H9 (cell line): ENCODE measurements around the gene BRMS1L. TPM values are rescaled to one million over a fixed set of nuclear protein-coding genes. Genes with fewer than 3 reads are reported as not detected.

ENCODE experiments used
- DNase-seq: peaks from one replicate; pipeline ENCODE4 v3.0.0-alpha.2; 2017
- H2AFZ ChIP-seq: one replicate; pipeline ENCODE4 v1.6.1; 2013; ENCODE audit warnings: mild to moderate bottlenecking, low read length, control low read depth, moderate library complexity
- H2AK5ac ChIP-seq: 2 replicates; pipeline ENCODE4 v1.6.1; 2013; ENCODE audit warnings: low read length, control low read depth, mixed read lengths; ENCODE audit not compliant: insufficient read length
- H2BK120ac ChIP-seq: one replicate; pipeline ENCODE4 v1.6.1; 2013; ENCODE audit warnings: low read depth, mild to moderate bottlenecking, low read length, control low read depth, inconsistent platforms; ENCODE audit not compliant: poor library complexity, severe bottlenecking
- H2BK12ac ChIP-seq: 2 replicates; pipeline ENCODE4 v1.6.1; 2013; ENCODE audit warnings: low read length, control low read depth, mixed read lengths, low read depth; ENCODE audit not compliant: insufficient read length
- H2BK15ac ChIP-seq: 2 replicates; pipeline ENCODE4 v1.6.1; 2013; ENCODE audit warnings: low read depth, low read length, control low read depth
- H2BK20ac ChIP-seq: one replicate; pipeline ENCODE4 v1.6.1; 2013; ENCODE audit warnings: low read depth, mild to moderate bottlenecking, low read length, control low read depth, inconsistent platforms; ENCODE audit not compliant: poor library complexity, severe bottlenecking
- H2BK5ac ChIP-seq: 2 replicates; pipeline ENCODE4 v1.6.1; 2013; ENCODE audit warnings: low read length, control low read depth, mixed read lengths; ENCODE audit not compliant: insufficient read length
- H3K14ac ChIP-seq: 2 replicates; pipeline ENCODE4 v1.6.1; 2013; ENCODE audit warnings: low read length, control low read depth; ENCODE audit not compliant: insufficient read depth
- H3K18ac ChIP-seq: 2 replicates; pipeline ENCODE4 v1.6.1; 2013; ENCODE audit warnings: low read depth, mild to moderate bottlenecking, mixed read lengths, low read length, control low read depth; ENCODE audit not compliant: insufficient read length
- H3K23ac ChIP-seq: 2 replicates; pipeline ENCODE4 v1.6.1; 2013; ENCODE audit warnings: low read length, control low read depth, mixed read lengths, low read depth; ENCODE audit not compliant: insufficient read length
- H3K23me2 ChIP-seq: 2 replicates; pipeline ENCODE4 v1.6.1; 2013; ENCODE audit warnings: low read depth, mild to moderate bottlenecking, mixed read lengths, low read length, control low read depth; ENCODE audit not compliant: insufficient read length, poor library complexity, severe bottlenecking
- H3K27ac ChIP-seq: 2 replicates; pipeline ENCODE4 v1.5.1; 2013; ENCODE audit warnings: low read length, control low read depth, mixed read lengths, low read depth; ENCODE audit not compliant: insufficient read length
- H3K27me3 ChIP-seq: 2 replicates; pipeline ENCODE4 v1.6.1; 2013; ENCODE audit warnings: low read length, control low read depth, inconsistent platforms; ENCODE audit not compliant: insufficient read depth
- H3K4ac ChIP-seq: 2 replicates; pipeline ENCODE4 v1.6.1; 2013; ENCODE audit warnings: low read depth, mild to moderate bottlenecking, control low read depth, inconsistent platforms, low read length, moderate library complexity
- H3K4me1 ChIP-seq: 2 replicates; pipeline ENCODE4 v1.6.1; 2013; ENCODE audit warnings: low read length, control low read depth, inconsistent platforms; ENCODE audit not compliant: insufficient read depth
- H3K4me2 ChIP-seq: 2 replicates; pipeline ENCODE4 v1.6.1; 2013; ENCODE audit warnings: low read length, control low read depth, mixed read lengths; ENCODE audit not compliant: insufficient read length, insufficient read depth
- H3K56ac ChIP-seq: 2 replicates; pipeline ENCODE4 v1.6.1; 2013; ENCODE audit warnings: low read depth, mild to moderate bottlenecking, mixed read lengths, low read length, control low read depth; ENCODE audit not compliant: insufficient read length
- H3K79me1 ChIP-seq: 2 replicates; pipeline ENCODE4 v1.6.1; 2013; ENCODE audit warnings: low read depth, mild to moderate bottlenecking, moderate library complexity, low read length, control low read depth, inconsistent platforms; ENCODE audit not compliant: insufficient read depth, poor library complexity, severe bottlenecking
- H3K79me2 ChIP-seq: 2 replicates; pipeline ENCODE4 v1.6.1; 2013; ENCODE audit warnings: low read length, control low read depth, inconsistent platforms; ENCODE audit not compliant: insufficient read depth
- H3K9ac ChIP-seq: 2 replicates; pipeline ENCODE4 v1.6.1; 2013; ENCODE audit warnings: low read length, control low read depth, mixed read lengths; ENCODE audit not compliant: insufficient read length; ENCODE audit errors: extremely low read depth
- H3K9me3 ChIP-seq: one replicate; pipeline ENCODE4 v1.6.1; 2013; ENCODE audit warnings: low read depth, low read length, inconsistent platforms; ENCODE audit not compliant: control insufficient read depth
- H3T11ph ChIP-seq: one replicate; pipeline ENCODE4 v1.6.1; 2013; ENCODE audit warnings: mild to moderate bottlenecking, low read length, control low read depth, inconsistent platforms
- H4K20me1 ChIP-seq: one replicate; pipeline ENCODE4 v1.6.1; 2013; ENCODE audit not compliant: control insufficient read depth, insufficient read length, insufficient read depth
- H4K5ac ChIP-seq: 2 replicates; pipeline ENCODE4 v1.6.1; 2013; ENCODE audit warnings: low read depth, mild to moderate bottlenecking, mixed read lengths, low read length, control low read depth; ENCODE audit not compliant: insufficient read length
- H4K8ac ChIP-seq: replicated peaks from 2 replicates; pipeline ENCODE4 v1.6.1; 2013; ENCODE audit warnings: low read length, control low read depth, mixed read lengths, low read depth; ENCODE audit not compliant: insufficient read length
- H4K91ac ChIP-seq: 2 replicates; pipeline ENCODE4 v1.6.1; 2013; ENCODE audit warnings: low read depth, mild to moderate bottlenecking, moderate library complexity, mixed read lengths, low read length, control low read depth; ENCODE audit not compliant: insufficient read length
- H3K27ac Mint-ChIP-seq, 3 experiments: 2 replicates in 2 of 3; 3 replicates in 1 of 3; pipeline ENCODE4 v1.8.0; 2020 to 2021; ENCODE audit warnings: mixed read lengths in 3 of 3, mild to moderate bottlenecking in 1 of 3, moderate library complexity in 1 of 3
- H3K27me3 Mint-ChIP-seq: 2 replicates; pipeline ENCODE4 v1.8.0; 2021; ENCODE audit warnings: low read depth, mild to moderate bottlenecking, moderate library complexity, mixed read lengths
- H3K36me3 Mint-ChIP-seq, 3 experiments: 2 replicates in 2 of 3; 3 replicates in 1 of 3; pipeline ENCODE4 v1.8.0; 2020 to 2021; ENCODE audit warnings: low read depth in 3 of 3, mixed read lengths in 3 of 3; ENCODE audit not compliant: insufficient read depth in 1 of 3
- H3K4me1 Mint-ChIP-seq, 2 experiments: 2 replicates each; pipeline ENCODE4 v1.8.0; 2020; ENCODE audit warnings: mixed read lengths in 2 of 2
- H3K4me3 Mint-ChIP-seq, 2 experiments: 2 replicates in 1 of 2; 3 replicates in 1 of 2; pipeline ENCODE4 v1.8.0; 2020 to 2021; ENCODE audit warnings: mild to moderate bottlenecking in 2 of 2, mixed read lengths in 2 of 2, moderate library complexity in 1 of 2
- H3K9me3 Mint-ChIP-seq, 2 experiments: 2 replicates in 1 of 2; 3 replicates in 1 of 2; pipeline ENCODE4 v1.8.0; 2020; ENCODE audit warnings: mild to moderate bottlenecking in 2 of 2, mixed read lengths in 2 of 2, moderate library complexity in 1 of 2
- CTCF ChIP-seq: fragments of 200-600 bp; sonication (generic); conservative IDR thresholded peaks from 3 replicates; pipeline ENCODE4 v1.8.0; 2021; ENCODE audit warnings: antibody characterized with exemption, mild to moderate bottlenecking
- WGBS: extraction: QIAGEN DNeasy Blood & Tissue Kit; methylation state at CpG from one replicate; pipeline ENCODE4 v1.1.7; 2013; ENCODE audit warnings: missing lambda C conversion rate, low lambda C conversion rate, mixed read lengths; ENCODE audit not compliant: insufficient read length; ENCODE audit errors: extremely low coverage; 5-methylcytosine and 5-hydroxymethylcytosine counted together
- total RNA-seq: library from RNA; stranded (reverse); gene quantifications from 2 replicates; pipeline ENCODE4 v1.2.1, GENCODE V29; 2021

The BRMS1L gene
- total RNA-seq, 1 experiment from 2014 or later: 12.9 TPM

- Histone ChIP-seq H2BK5ac (no peak overlapping the region), H2AFZ (no peak overlapping the region), H2AK5ac (no peak overlapping the region), H2BK15ac (no peak overlapping the region), H4K8ac (no peak overlapping the region), H3K56ac (no peak overlapping the region), H3K79me1 (peaks cover 4% of the 10 kb centered on the region), H3K9me3 (no peaks in the 10 kb centered on the region), H3K4me2 (no peak overlapping the region), H3K27ac (no peak overlapping the region), H2BK120ac (no peak overlapping the region), H3K9ac (no peak overlapping the region), H2BK20ac (no peak overlapping the region), H3K14ac (no peak overlapping the region), H3K27me3 (no peaks in the 10 kb centered on the region), H3K79me2 (no peaks in the 10 kb centered on the region; the same call in 1 of the 2 replicates), H4K5ac (no peak overlapping the region), H3K23me2 (no peaks in the 10 kb centered on the region), H3K4ac (no peak overlapping the region), H4K20me1 (no peaks in the 10 kb centered on the region), H3K18ac (no peak overlapping the region), H2BK12ac (no peak overlapping the region), H3T11ph (no peak overlapping the region), H4K91ac (no peak overlapping the region), H3K4me1 (no peaks in the 10 kb centered on the region), H3K23ac (no peak overlapping the region)
- no peaks in the 10 kb centered on the region for H3K27me3 Mint-ChIP-seq
- no peaks in the 10 kb centered on the region for H3K4me1 Mint-ChIP-seq
- no peak for TF ChIP-seq CTCF
- no peak overlapping the region for H3K27ac Mint-ChIP-seq
- no peaks in the 10 kb centered on the region for H3K36me3 Mint-ChIP-seq
- no CpG with 5 or more reads among the region's 1 CpG for whole genome bisulfite sequencing
- H3K9me3 Mint-ChIP-seq: peaks cover 0 to 4% of the 10 kb centered on the region in 2 experiments; a peak in 1 of 5 replicates
- DNase-seq: no peak
- H3K4me3 Mint-ChIP-seq: no peak overlapping the region
Observed at GRCh38 chr14:35783699-35784098, 42.4 kb upstream of the BRMS1L start.
